Gastrocnemius medialis (tissue), 4 donors: ENCODE results near the gene SURF6. TPM values are rescaled to one million over a fixed set of nuclear protein-coding genes. Genes with fewer than 3 reads are reported as not detected.

ENCODE experiments used
- ATAC-seq, 2 donors: fragments of 150-250 bp; one replicate each; pipeline ENCODE4 v1.9.1; 2016
- DNase-seq, 2 donors: peaks; one replicate each; pipeline ENCODE4 v3.0.0-alpha.2; 2019
- H3K27ac ChIP-seq, 4 donors: fragments of 200-600 bp; sonication (generic); 1 replicate in 1 of 4; 2 replicates in 3 of 4; pipeline ENCODE4 v1.5.1; 2016 to 2018; ENCODE audit warnings: mild to moderate bottlenecking in 2 of 4, moderate library complexity in 1 of 4
- H3K27me3 ChIP-seq, 3 donors: fragments of 200-600 bp; sonication (generic) in 2 of 3; 1 replicate in 1 of 3; 2 replicates in 2 of 3; pipeline versions ENCODE4 v1.5.1 to v1.6.0; 2016 to 2019; ENCODE audit warnings: mild to moderate bottlenecking in 1 of 3, moderate library complexity in 1 of 3
- H3K36me3 ChIP-seq, 2 donors: fragments of 200-600 bp; sonication (generic) in 1 of 2; one replicate each; pipeline ENCODE4 v1.5.1; 2017 to 2018
- H3K4me1 ChIP-seq, 2 donors: fragments of 200-600 bp; sonication (generic) in 1 of 2; one replicate each; pipeline ENCODE4 v1.5.1; 2016 to 2017; ENCODE audit warnings: mild to moderate bottlenecking in 2 of 2
- H3K4me3 ChIP-seq, 4 donors: fragments of 200-600 bp; sonication (generic) in 3 of 4; 1 replicate in 1 of 4; 2 replicates in 3 of 4; pipeline ENCODE4 v1.5.1; 2016 to 2019; ENCODE audit warnings: mild to moderate bottlenecking in 2 of 4
- H3K9me3 ChIP-seq, 3 donors: fragments of 200-600 bp; sonication (generic) in 2 of 3; 1 replicate in 1 of 3; 2 replicates in 2 of 3; pipeline ENCODE4 v1.5.1; 2016 to 2019
- POLR2A ChIP-seq, 2 donors: fragments of 450-650 bp; IDR thresholded peaks; one replicate each; pipeline ENCODE4 v1.6.1; 2017; ENCODE audit warnings: antibody characterized with exemption in 2 of 2, mild to moderate bottlenecking in 2 of 2, moderate library complexity in 2 of 2
- in situ Hi-C, 4 donors: fragments of 200-750 bp; cut with MboI; loops; one replicate each; pipeline versions ENCODE4 v1.15.0 to v1.8.0; 2017; ENCODE audit warnings: low sequenced_read_pairs in 4 of 4
- intact Hi-C: fragments of 100-400 bp; cut with DNase I; formaldehyde crosslinking; loops from one replicate; pipeline ENCODE4 v1.15.1; 2023; ENCODE audit warnings: low total_unique reads
- total RNA-seq, 4 donors: library from RNA; depleted of rRNA; stranded (reverse); fragments of >200 nt; gene quantifications; one replicate each; pipeline versions ENCODE4 v1.1.0 to v1.2.3, GENCODE V29; 2016
- TF ChIP-seq, protein P1 (sequence below), 5 experiments: fragments of 450-650 bp in 3 of 5; fragments of 200-600 bp in 2 of 5; sonication (generic) in 2 of 5; IDR thresholded peaks in 4 of 5; conservative IDR thresholded peaks in 1 of 5; 1 replicate in 4 of 5; 2 replicates in 1 of 5; pipeline ENCODE4 v1.5.1; 2016 to 2019; ENCODE audit warnings: antibody characterized with exemption in 5 of 5, mild to moderate bottlenecking in 3 of 5, moderate library complexity in 3 of 5

Gene SURF6
- total RNA-seq, 4 donors from 2014 or later: 13.4 to 34.2 (median 28.0) TPM

DNA sequence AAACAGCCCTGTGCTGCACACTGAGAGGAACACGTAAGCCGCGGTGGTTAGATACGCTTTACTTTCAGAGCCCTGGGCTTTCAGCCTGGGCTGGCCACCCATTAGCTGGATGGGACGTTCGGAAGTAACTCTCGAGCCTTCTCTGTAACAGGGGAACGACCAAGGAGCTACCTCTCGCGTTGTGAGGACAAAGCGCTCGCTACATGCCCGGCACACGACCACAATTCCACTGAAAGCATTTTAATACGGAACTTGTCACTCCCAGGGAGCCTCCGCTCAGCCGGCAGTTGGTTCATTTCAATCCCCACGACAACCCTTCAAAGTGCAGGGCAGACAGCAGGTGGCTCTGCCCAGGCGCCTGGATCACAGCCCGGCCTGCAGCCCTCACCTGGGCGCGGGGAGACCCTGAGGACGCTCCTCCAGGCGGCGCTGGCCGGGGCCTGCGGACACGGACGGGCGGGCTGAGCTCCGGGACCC, 19.9 kb upstream of the SURF6 start:
- Histone ChIP-seq H3K4me1 (peaks cover 22 to 28% of the 10 kb centered on the region in 2 donors), H3K9me3 (no peaks in the 10 kb centered on the region), H3K36me3 (peaks cover 0 to 42% of the 10 kb centered on the region in 2 donors), H3K27me3 (no peaks in the 10 kb centered on the region), H3K27ac (peak overlapping the region; percentile 66 to 87 (median 82)), H3K4me3 (peak overlapping the region; percentile 72 to 88 (median 76))
- peak; percentile 44 to 54 for ATAC-seq
- in situ Hi-C loops (no loop called here), intact Hi-C loops (loop anchor here (1.0 to 2.0 kb wide), 2 partner anchors 8 to 21 kb away; partner anchors contain the start of genes MED22, RPL7A, STKLD1 and SURF4)
- no peak for TF ChIP-seq POLR2A (IDR thresholded peaks at IDR 0.05)
- TF ChIP-seq, protein P1, sequence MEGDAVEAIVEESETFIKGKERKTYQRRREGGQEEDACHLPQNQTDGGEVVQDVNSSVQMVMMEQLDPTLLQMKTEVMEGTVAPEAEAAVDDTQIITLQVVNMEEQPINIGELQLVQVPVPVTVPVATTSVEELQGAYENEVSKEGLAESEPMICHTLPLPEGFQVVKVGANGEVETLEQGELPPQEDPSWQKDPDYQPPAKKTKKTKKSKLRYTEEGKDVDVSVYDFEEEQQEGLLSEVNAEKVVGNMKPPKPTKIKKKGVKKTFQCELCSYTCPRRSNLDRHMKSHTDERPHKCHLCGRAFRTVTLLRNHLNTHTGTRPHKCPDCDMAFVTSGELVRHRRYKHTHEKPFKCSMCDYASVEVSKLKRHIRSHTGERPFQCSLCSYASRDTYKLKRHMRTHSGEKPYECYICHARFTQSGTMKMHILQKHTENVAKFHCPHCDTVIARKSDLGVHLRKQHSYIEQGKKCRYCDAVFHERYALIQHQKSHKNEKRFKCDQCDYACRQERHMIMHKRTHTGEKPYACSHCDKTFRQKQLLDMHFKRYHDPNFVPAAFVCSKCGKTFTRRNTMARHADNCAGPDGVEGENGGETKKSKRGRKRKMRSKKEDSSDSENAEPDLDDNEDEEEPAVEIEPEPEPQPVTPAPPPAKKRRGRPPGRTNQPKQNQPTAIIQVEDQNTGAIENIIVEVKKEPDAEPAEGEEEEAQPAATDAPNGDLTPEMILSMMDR (IDR thresholded peaks at IDR 0.05 in 4 of 5, conservative IDR thresholded peaks at IDR 0.05 in 1 of 5): peak in 1 of 5 experiments; percentile 22
- DNase-seq: no peak

DNA sequence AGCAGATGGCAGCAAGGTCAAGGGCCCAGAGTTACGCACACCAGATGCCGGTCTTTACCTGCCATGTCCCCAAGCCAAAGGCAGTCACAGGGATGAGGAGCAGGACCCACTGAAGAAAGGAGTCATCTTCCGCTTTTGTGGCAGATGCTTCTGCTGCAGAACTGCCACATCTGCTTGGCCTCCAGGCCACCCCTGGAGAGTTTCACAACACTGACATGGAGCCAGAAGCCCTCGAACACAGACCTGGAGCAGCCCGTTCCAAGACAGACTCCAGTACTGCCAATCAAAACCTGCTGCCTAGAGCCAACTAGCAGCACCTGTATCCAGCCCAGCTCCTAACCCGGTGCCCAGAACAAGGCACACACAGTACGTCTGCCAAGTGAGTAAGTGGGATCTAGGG, 18.8 kb upstream of the SURF6 start:
- intact Hi-C loops: no loop called here
- H3K4me3 ChIP-seq: peak overlapping the region in 1 of 4 donors; percentile 72

DNA sequence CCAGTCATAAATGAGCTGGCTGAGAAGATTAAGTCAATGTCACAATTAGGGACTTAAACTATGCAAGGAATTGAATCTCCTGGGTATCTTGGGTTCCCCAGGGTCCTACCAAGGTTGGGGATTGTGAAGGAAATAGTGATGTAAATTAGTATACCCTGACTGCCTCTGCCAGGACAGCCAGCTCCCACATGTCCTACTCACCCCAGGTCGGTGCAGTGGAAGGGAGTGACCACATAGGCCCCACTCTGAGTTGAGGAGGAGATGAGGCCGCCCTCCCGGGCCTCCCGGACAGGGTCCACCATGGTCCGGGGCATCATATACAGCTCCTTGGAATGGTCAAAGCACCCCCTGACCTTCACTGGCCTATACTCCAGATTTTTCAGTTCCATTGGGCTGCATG, 17.6 kb upstream of the SURF6 start:
- in situ Hi-C loops: no loop called here
- Histone ChIP-seq H3K36me3 (peaks cover 0 to 48% of the 10 kb centered on the region in 2 donors), H3K4me1 (peaks cover 34 to 36% of the 10 kb centered on the region in 2 donors), H3K4me3 (no peak overlapping the region), H3K27me3 (no peaks in the 10 kb centered on the region), H3K9me3 (no peaks in the 10 kb centered on the region), H3K27ac (no peak overlapping the region)
- no peak for TF ChIP-seq POLR2A (IDR thresholded peaks at IDR 0.05)
- TF ChIP-seq, protein P1 (IDR thresholded peaks at IDR 0.05 in 4 of 5, conservative IDR thresholded peaks at IDR 0.05 in 1 of 5): no peak
- DNase-seq (no peak), ATAC-seq (no peak)
- intact Hi-C loops: no loop called here

More for the DNA sequence above, 18.8 kb upstream of the SURF6 start:
- Histone ChIP-seq H3K9me3 (no peaks in the 10 kb centered on the region), H3K27ac (peak overlapping the region in 1 of 4 donors; percentile 84), H3K36me3 (peaks cover 0 to 42% of the 10 kb centered on the region in 2 donors), H3K27me3 (no peaks in the 10 kb centered on the region), H3K4me1 (peaks cover 24 to 28% of the 10 kb centered on the region in 2 donors)
- in situ Hi-C loops: no loop called here
- ATAC-seq (no peak), DNase-seq (peak in 1 of 2 donors; percentile 46)
- TF ChIP-seq, protein P1 (IDR thresholded peaks at IDR 0.05 in 4 of 5, conservative IDR thresholded peaks at IDR 0.05 in 1 of 5): no peak
- no peak for TF ChIP-seq POLR2A (IDR thresholded peaks at IDR 0.05)

DNA sequence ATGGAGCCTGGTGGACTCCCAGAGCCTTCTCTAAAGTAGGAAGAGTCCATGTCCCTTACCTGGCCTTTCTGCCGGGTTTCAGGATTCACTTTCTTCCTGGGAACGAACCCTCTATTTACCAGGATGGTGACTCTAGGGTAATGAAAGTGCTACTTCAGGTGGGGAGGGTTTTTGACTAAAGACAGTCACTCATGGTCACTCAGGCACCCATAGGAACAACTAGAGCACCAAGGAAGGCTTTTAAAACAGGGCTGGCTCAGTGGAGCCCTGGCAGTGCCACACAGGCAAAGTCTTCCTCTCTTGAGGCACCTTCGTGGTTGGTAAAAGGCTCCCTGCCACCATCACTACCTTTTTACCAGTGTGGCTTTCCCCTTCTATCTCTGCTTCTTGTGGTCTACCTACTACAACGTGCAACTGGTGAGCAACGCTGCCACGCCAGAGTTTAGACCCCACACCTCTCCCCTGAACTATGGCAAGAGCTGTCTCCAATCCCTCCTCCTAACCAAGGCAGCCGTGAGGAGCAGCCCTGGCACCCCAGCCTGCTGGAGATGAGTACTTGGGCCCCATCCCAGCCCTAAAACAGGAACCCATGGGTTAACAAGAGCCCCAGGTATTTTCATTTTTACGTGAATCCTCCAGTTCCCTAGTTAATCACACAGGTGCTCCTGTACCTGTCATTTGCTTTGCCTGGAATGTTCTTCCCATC, 16.8 kb upstream of the SURF6 start:
- H3K4me1 ChIP-seq: peaks cover 34% of the 10 kb centered on the region in 2 donors
- no peak for TF ChIP-seq POLR2A (IDR thresholded peaks at IDR 0.05)
- TF ChIP-seq, protein P1 (IDR thresholded peaks at IDR 0.05 in 4 of 5, conservative IDR thresholded peaks at IDR 0.05 in 1 of 5): no peak
- intact Hi-C loops (no loop called here), in situ Hi-C loops (no loop called here)
- ATAC-seq (no peak), DNase-seq (no peak)
- H3K4me3 ChIP-seq: no peak overlapping the region
- H3K36me3 ChIP-seq: peaks cover 0 to 48% of the 10 kb centered on the region in 2 donors
- no peaks in the 10 kb centered on the region for H3K9me3 ChIP-seq
- H3K27ac ChIP-seq: no peak overlapping the region
- no peaks in the 10 kb centered on the region for H3K27me3 ChIP-seq
